NCI-H2196 treated with DMSO at 0.1 percent for 48 hours (cell line): Measurements from ENCODE around the gene SCAANT1.

Source experiments
- DNase-seq: peaks from one replicate; lab custom pipeline; 2025; ENCODE audit not compliant: unreplicated experiment; lab: John Stamatoyannopoulos, UW

Gene SCAANT1

GRCh38 chr3:63864008-63864964, 47.9 kb downstream of the SCAANT1 start:
- no peak for DNase-seq

- DNase-seq = no peak
These were observed 48.8 kb downstream of the SCAANT1 start, which contains the start of the genes ATXN7 and THOC7 for GRCh38 chr3:63863150-63864007. Gene ATXN7, plus strand, starts transcription at chr3:63863867. Its CDS starts 48,732 bp downstream, at chr3:63912599. Gene THOC7, minus strand, starts transcription at chr3:63863805. Its CDS starts 15 bp downstream, at chr3:63863790.

GRCh38 chr3:63862804-63863149, 49.4 kb downstream of the SCAANT1 start:
- DNase-seq = no peak
